Measurements from ENCODE around the gene ROMO1.
"Not testable (repeated sequence)": the region's sequence is repeated elsewhere in the genome, so short reads cannot be mapped to it uniquely, and the experiment has no call there.

The ROMO1 gene

GRCh38 chr20:35710039-35710438, 10.8 kb downstream of the ROMO1 start:
- no peak overlapping the region for H4K5ac ChIP-seq (ENCODE audit: low read length)
- DNase-seq = no peak
- no peak overlapping the region for H2BK15ac ChIP-seq (replicated peaks; ENCODE audit: low read depth)
- no peak overlapping the region for H3K23ac ChIP-seq (ENCODE audit: low read length)
- peaks cover 16% of the 10 kb centered on the region for H3K36me3 ChIP-seq (ENCODE audit: control insufficient read depth, insufficient read depth, low read length)
- H3K79me2 ChIP-seq (ENCODE audit: control insufficient read depth, insufficient read depth, low read length) = peaks cover 6% of the 10 kb centered on the region
- no peak overlapping the region for H3K4me3 ChIP-seq (ENCODE audit: low read length)
- H2AK5ac ChIP-seq (ENCODE audit: low read length) = no peak overlapping the region
- H3K56ac ChIP-seq (ENCODE audit: low read length) = no peak overlapping the region
- no peak overlapping the region for H3K18ac ChIP-seq (ENCODE audit: low read length)
- H3K4me2 ChIP-seq (ENCODE audit: low read length) = no peak overlapping the region
- no peak overlapping the region for H2BK5ac ChIP-seq (ENCODE audit: low read length)
- H3K4me1 ChIP-seq (ENCODE audit: control insufficient read depth, low read depth, low read length) = no peaks in the 10 kb centered on the region
- H2BK120ac ChIP-seq (ENCODE audit: low read depth, low read length) = no peak overlapping the region
- H3K27ac ChIP-seq (ENCODE audit: low read depth, low read length) = no peak overlapping the region
- no peak overlapping the region for H4K8ac ChIP-seq (ENCODE audit: low read depth, low read length)
- H3K4ac ChIP-seq (ENCODE audit: low read depth, low read length) = no peak overlapping the region
- peaks cover 5% of the 10 kb centered on the region for H3K79me1 ChIP-seq (ENCODE audit: low read length)
- H3K27me3 ChIP-seq (ENCODE audit: insufficient read depth, low read length, poor library complexity) = no peaks in the 10 kb centered on the region
- no peak overlapping the region for H3K9ac ChIP-seq (ENCODE audit: low read length)

- Histone ChIP-seq H3K23ac (ENCODE audit: low read length) (no peak overlapping the region), H3K79me1 (ENCODE audit: low read length) (peaks cover 7% of the 10 kb centered on the region), H3K9ac (ENCODE audit: low read length) (no peak overlapping the region), H4K8ac (ENCODE audit: low read depth, low read length) (no peak overlapping the region), H3K27ac (ENCODE audit: low read depth, low read length) (no peak overlapping the region), H3K27me3 (ENCODE audit: insufficient read depth, low read length, poor library complexity) (no peaks in the 10 kb centered on the region), H2BK120ac (ENCODE audit: low read depth, low read length) (no peak overlapping the region), H3K4ac (ENCODE audit: low read depth, low read length) (no peak overlapping the region), H3K4me2 (ENCODE audit: low read length) (no peak overlapping the region), H3K4me3 (ENCODE audit: low read length) (no peak overlapping the region), H3K36me3 (ENCODE audit: control insufficient read depth, insufficient read depth, low read length) (peaks cover 17% of the 10 kb centered on the region), H3K56ac (ENCODE audit: low read length) (no peak overlapping the region), H3K18ac (ENCODE audit: low read length) (no peak overlapping the region), H2AK5ac (ENCODE audit: low read length) (no peak overlapping the region), H3K4me1 (ENCODE audit: control insufficient read depth, low read depth, low read length) (no peaks in the 10 kb centered on the region), H4K5ac (ENCODE audit: low read length) (no peak overlapping the region), H2BK5ac (ENCODE audit: low read length) (no peak overlapping the region), H3K79me2 (ENCODE audit: control insufficient read depth, insufficient read depth, low read length) (peaks cover 9% of the 10 kb centered on the region), H2BK15ac (replicated peaks; ENCODE audit: low read depth) (no peak overlapping the region)
- WGBS (ENCODE audit: extremely low coverage, insufficient coverage, low lambda C conversion rate) = no CpG with 5 or more reads among the region's 6 CpGs
- DNase-seq = no peak
Observed at GRCh38 chr20:35710884-35711587, 11.8 kb downstream of the ROMO1 start.

- H4K5ac ChIP-seq (ENCODE audit: low read length) = no peak overlapping the region
- no peak overlapping the region for H3K27ac ChIP-seq (ENCODE audit: low read depth, low read length)
- H3K36me3 ChIP-seq (ENCODE audit: control insufficient read depth, insufficient read depth, low read length) = peaks cover 20% of the 10 kb centered on the region
- no peak overlapping the region for H3K9ac ChIP-seq (ENCODE audit: low read length)
- H4K8ac ChIP-seq (ENCODE audit: low read depth, low read length) = peak overlapping the region; percentile 13
- WGBS (ENCODE audit: extremely low coverage, insufficient coverage, low lambda C conversion rate) = no CpG with 5 or more reads among the region's 6 CpGs
- H3K79me1 ChIP-seq (ENCODE audit: low read length) = peaks cover 9% of the 10 kb centered on the region
- no peak overlapping the region for H2BK5ac ChIP-seq (ENCODE audit: low read length)
- no peak overlapping the region for H3K4me3 ChIP-seq (ENCODE audit: low read length)
- no peak for DNase-seq
- H3K4ac ChIP-seq (ENCODE audit: low read depth, low read length) = no peak overlapping the region
- H2AK5ac ChIP-seq (ENCODE audit: low read length) = no peak overlapping the region
- no peak overlapping the region for H3K56ac ChIP-seq (ENCODE audit: low read length)
- H3K4me1 ChIP-seq (ENCODE audit: control insufficient read depth, low read depth, low read length) = no peaks in the 10 kb centered on the region
- no peak overlapping the region for H3K4me2 ChIP-seq (ENCODE audit: low read length)
- no peak overlapping the region for H2BK120ac ChIP-seq (ENCODE audit: low read depth, low read length)
- H2BK15ac ChIP-seq (replicated peaks; ENCODE audit: low read depth) = no peak overlapping the region
- H3K18ac ChIP-seq (ENCODE audit: low read length) = no peak overlapping the region
- H3K27me3 ChIP-seq (ENCODE audit: insufficient read depth, low read length, poor library complexity) = no peaks in the 10 kb centered on the region
- peaks cover 11% of the 10 kb centered on the region for H3K79me2 ChIP-seq (ENCODE audit: control insufficient read depth, insufficient read depth, low read length)
- H3K23ac ChIP-seq (ENCODE audit: low read length) = no peak overlapping the region
Observed at GRCh38 chr20:35711588-35712209, 12.5 kb downstream of the ROMO1 start.

- H3K56ac ChIP-seq (ENCODE audit: low read length); H4K5ac ChIP-seq (ENCODE audit: low read length); H3K27me3 ChIP-seq (ENCODE audit: insufficient read depth, low read length, poor library complexity); DNase-seq; H3K18ac ChIP-seq (ENCODE audit: low read length); H3K23ac ChIP-seq (ENCODE audit: low read length); H2AK5ac ChIP-seq (ENCODE audit: low read length); H2BK15ac ChIP-seq (replicated peaks; ENCODE audit: low read depth); H3K4me2 ChIP-seq (ENCODE audit: low read length); H3K4me1 ChIP-seq (ENCODE audit: control insufficient read depth, low read depth, low read length); H3K9ac ChIP-seq (ENCODE audit: low read length); H3K4ac ChIP-seq (ENCODE audit: low read depth, low read length); H4K8ac ChIP-seq (ENCODE audit: low read depth, low read length); H2BK120ac ChIP-seq (ENCODE audit: low read depth, low read length); H3K79me1 ChIP-seq (ENCODE audit: low read length); H2BK5ac ChIP-seq (ENCODE audit: low read length); H3K4me3 ChIP-seq (ENCODE audit: low read length); H3K27ac ChIP-seq (ENCODE audit: low read depth, low read length): not testable (repeated sequence)
- H3K79me2 ChIP-seq (ENCODE audit: control insufficient read depth, insufficient read depth, low read length) = peaks cover 17% of the 10 kb centered on the region
- H3K36me3 ChIP-seq (ENCODE audit: control insufficient read depth, insufficient read depth, low read length) = peaks cover 23% of the 10 kb centered on the region
- WGBS (ENCODE audit: extremely low coverage, insufficient coverage, low lambda C conversion rate) = no CpG with 5 or more reads among the region's 9 CpGs
Observed at GRCh38 chr20:35713120-35713519, 13.9 kb downstream of the ROMO1 start.

- H4K5ac ChIP-seq (ENCODE audit: low read length) = no peak overlapping the region
Observed at GRCh38 chr20:35714127-35714526, 14.9 kb downstream of the ROMO1 start.

GRCh38 chr20:35715652-35716051, 16.4 kb downstream of the ROMO1 start:
- DNase-seq = no peak
- Histone ChIP-seq H4K8ac (ENCODE audit: low read depth, low read length) (no peak overlapping the region), H3K18ac (ENCODE audit: low read length) (no peak overlapping the region), H3K79me1 (ENCODE audit: low read length) (peaks cover 11% of the 10 kb centered on the region), H2AK5ac (ENCODE audit: low read length) (no peak overlapping the region), H2BK5ac (ENCODE audit: low read length) (no peak overlapping the region), H3K36me3 (ENCODE audit: control insufficient read depth, insufficient read depth, low read length) (peaks cover 33% of the 10 kb centered on the region), H3K4ac (ENCODE audit: low read depth, low read length) (no peak overlapping the region), H3K23ac (ENCODE audit: low read length) (no peak overlapping the region), H3K27ac (ENCODE audit: low read depth, low read length) (no peak overlapping the region), H2BK120ac (ENCODE audit: low read depth, low read length) (no peak overlapping the region), H3K56ac (ENCODE audit: low read length) (no peak overlapping the region), H2BK15ac (replicated peaks; ENCODE audit: low read depth) (no peak overlapping the region), H4K5ac (ENCODE audit: low read length) (no peak overlapping the region), H3K4me3 (ENCODE audit: low read length) (no peak overlapping the region), H3K79me2 (ENCODE audit: control insufficient read depth, insufficient read depth, low read length) (peaks cover 19% of the 10 kb centered on the region), H3K27me3 (ENCODE audit: insufficient read depth, low read length, poor library complexity) (no peaks in the 10 kb centered on the region), H3K4me1 (ENCODE audit: control insufficient read depth, low read depth, low read length) (no peaks in the 10 kb centered on the region), H3K9ac (ENCODE audit: low read length) (no peak overlapping the region), H3K4me2 (ENCODE audit: low read length) (no peak overlapping the region)
- no CpG with 5 or more reads among the region's 2 CpGs for WGBS (ENCODE audit: extremely low coverage, insufficient coverage, low lambda C conversion rate)

More at GRCh38 chr20:35714127-35714526, 14.9 kb downstream of the ROMO1 start:
- Histone ChIP-seq H3K4me1 (ENCODE audit: control insufficient read depth, low read depth, low read length) (no peaks in the 10 kb centered on the region), H3K9ac (ENCODE audit: low read length) (no peak overlapping the region), H3K4me3 (ENCODE audit: low read length) (no peak overlapping the region), H3K4me2 (ENCODE audit: low read length) (no peak overlapping the region), H3K56ac (ENCODE audit: low read length) (no peak overlapping the region), H2BK5ac (ENCODE audit: low read length) (no peak overlapping the region), H3K27me3 (ENCODE audit: insufficient read depth, low read length, poor library complexity) (no peaks in the 10 kb centered on the region), H3K79me1 (ENCODE audit: low read length) (peaks cover 9% of the 10 kb centered on the region), H4K8ac (ENCODE audit: low read depth, low read length) (no peak overlapping the region), H2BK120ac (ENCODE audit: low read depth, low read length) (no peak overlapping the region), H3K27ac (ENCODE audit: low read depth, low read length) (no peak overlapping the region), H2BK15ac (replicated peaks; ENCODE audit: low read depth) (no peak overlapping the region), H3K4ac (ENCODE audit: low read depth, low read length) (no peak overlapping the region), H2AK5ac (ENCODE audit: low read length) (no peak overlapping the region), H3K23ac (ENCODE audit: low read length) (no peak overlapping the region), H3K36me3 (ENCODE audit: control insufficient read depth, insufficient read depth, low read length) (peaks cover 27% of the 10 kb centered on the region), H3K18ac (ENCODE audit: low read length) (no peak overlapping the region), H3K79me2 (ENCODE audit: control insufficient read depth, insufficient read depth, low read length) (peaks cover 17% of the 10 kb centered on the region)
- no CpG with 5 or more reads among the region's 4 CpGs for WGBS (ENCODE audit: extremely low coverage, insufficient coverage, low lambda C conversion rate)
- no peak for DNase-seq

Measured in mesendoderm (in vitro differentiated cells).